HL-60 (cell line): ENCODE data around the gene ATP2B2.

Experiments used
- GABPA ChIP-seq: IDR thresholded peaks from 2 replicates; pipeline ENCODE4 v1.6.1; 2012; ENCODE audit warnings: low read depth
- SPI1 ChIP-seq: IDR thresholded peaks from 2 replicates; pipeline ENCODE4 v1.6.1; 2012; ENCODE audit warnings: low read depth, mild to moderate bottlenecking, borderline replicate concordance
- TF ChIP-seq, protein P1 (sequence below): IDR thresholded peaks from one replicate; pipeline ENCODE4 v1.5.1; 2011; ENCODE audit warnings: low read length, control low read depth, inconsistent platforms; ENCODE audit not compliant: insufficient read depth

DNA sequence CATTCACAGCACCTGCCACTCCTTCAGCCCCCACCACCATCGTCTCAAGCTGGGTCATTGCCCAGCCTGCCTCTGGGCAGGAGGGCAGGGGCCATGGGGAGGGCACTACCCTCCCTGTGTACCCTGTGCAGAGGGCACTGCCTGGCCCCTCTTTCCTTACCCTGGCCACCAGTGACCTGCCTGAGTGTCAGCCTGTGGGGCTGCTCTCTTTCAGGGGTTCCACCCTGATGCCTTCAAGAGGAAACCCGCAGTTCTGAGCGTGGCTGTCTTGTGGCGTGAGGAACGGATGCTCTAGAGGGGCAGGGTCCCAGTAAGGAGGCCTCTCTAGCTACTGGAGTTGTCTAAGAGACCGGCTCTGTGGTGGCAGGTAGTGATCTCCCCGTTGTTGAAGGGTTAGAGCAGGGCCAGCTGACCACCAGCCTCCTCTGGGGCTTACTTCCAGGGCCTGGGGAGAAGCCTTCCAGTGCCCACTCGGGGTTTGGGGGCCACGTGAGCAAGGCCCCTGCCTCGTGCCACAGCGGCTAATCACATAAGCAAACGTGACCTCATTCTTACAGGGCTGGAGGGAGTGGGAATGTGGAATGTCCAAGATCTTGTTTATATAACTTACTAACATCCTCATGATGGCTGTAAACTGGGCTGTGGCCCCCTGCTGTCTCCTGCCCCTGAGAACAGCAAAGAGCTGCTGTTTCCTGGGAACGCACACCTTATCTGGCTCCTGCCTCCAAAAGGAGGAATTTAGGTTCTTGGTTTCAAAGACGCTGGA, 153.1 kb downstream of the ATP2B2 start:
- TF ChIP-seq, protein P1, sequence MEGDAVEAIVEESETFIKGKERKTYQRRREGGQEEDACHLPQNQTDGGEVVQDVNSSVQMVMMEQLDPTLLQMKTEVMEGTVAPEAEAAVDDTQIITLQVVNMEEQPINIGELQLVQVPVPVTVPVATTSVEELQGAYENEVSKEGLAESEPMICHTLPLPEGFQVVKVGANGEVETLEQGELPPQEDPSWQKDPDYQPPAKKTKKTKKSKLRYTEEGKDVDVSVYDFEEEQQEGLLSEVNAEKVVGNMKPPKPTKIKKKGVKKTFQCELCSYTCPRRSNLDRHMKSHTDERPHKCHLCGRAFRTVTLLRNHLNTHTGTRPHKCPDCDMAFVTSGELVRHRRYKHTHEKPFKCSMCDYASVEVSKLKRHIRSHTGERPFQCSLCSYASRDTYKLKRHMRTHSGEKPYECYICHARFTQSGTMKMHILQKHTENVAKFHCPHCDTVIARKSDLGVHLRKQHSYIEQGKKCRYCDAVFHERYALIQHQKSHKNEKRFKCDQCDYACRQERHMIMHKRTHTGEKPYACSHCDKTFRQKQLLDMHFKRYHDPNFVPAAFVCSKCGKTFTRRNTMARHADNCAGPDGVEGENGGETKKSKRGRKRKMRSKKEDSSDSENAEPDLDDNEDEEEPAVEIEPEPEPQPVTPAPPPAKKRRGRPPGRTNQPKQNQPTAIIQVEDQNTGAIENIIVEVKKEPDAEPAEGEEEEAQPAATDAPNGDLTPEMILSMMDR, result no peak
- TF ChIP-seq GABPA (no peak), SPI1 (no peak)
